ENCODE measurements around the gene PRORP. TPM values are rescaled to one million over a fixed set of nuclear protein-coding genes. Genes with fewer than 3 reads are reported as not detected.
"Not testable (repeated sequence)": the region's sequence is repeated elsewhere in the genome, so short reads cannot be mapped to it uniquely, and the experiment has no call there.

The PRORP gene
- total RNA-seq, 3 donors from 2014 or later (not counting 1 experiment from before 2014, with no cell fraction given), result 18.3 to 35.8 (median 20.5) TPM

GRCh38 chr14:35147186-35147585, 24.8 kb downstream of the PRORP start:
- Histone ChIP-seq H3K9me3 (ENCODE audit: control insufficient read depth, insufficient read depth, low read length) (no peaks in the 10 kb centered on the region), H3K36me3 (ENCODE audit: control insufficient read depth, insufficient read depth, low read length) (peaks cover 5% of the 10 kb centered on the region), H3K4me1 (ENCODE audit: control insufficient read depth, insufficient read depth, low read length) (no peaks in the 10 kb centered on the region), H3K27ac (ENCODE audit: low read length) (no peak overlapping the region), H3K27me3 (ENCODE audit: control insufficient read depth, insufficient read depth, low read length) (no peaks in the 10 kb centered on the region), H3K4me3 (ENCODE audit: low read length) (no peak overlapping the region)
- no peak overlapping the region for H3K27ac Mint-ChIP-seq
- intact Hi-C loops (cut with micrococcal nuclease), result no loop called here
- 85% methylated on average over 2 of the region's 2 CpGs for WGBS (ENCODE audit: insufficient coverage)
- H3K4me1 Mint-ChIP-seq, result peaks cover 5 to 20% of the 10 kb centered on the region in 2 donors
- H3K36me3 Mint-ChIP-seq, result no peaks in the 10 kb centered on the region
- no peak for DNase-seq
- TF ChIP-seq CTCF (IDR thresholded peaks at IDR 0.05), result no peak
- no peaks in the 10 kb centered on the region for H3K9me3 Mint-ChIP-seq
- no peaks in the 10 kb centered on the region for H3K27me3 Mint-ChIP-seq (ENCODE audit: low read depth in 2 of 2)
- H3K4me3 Mint-ChIP-seq, result no peak overlapping the region
- no peak for ATAC-seq

GRCh38 chr14:35147711-35148110, 25.4 kb downstream of the PRORP start:
- Mint-ChIP-seq H3K4me1 (peaks cover 5 to 20% of the 10 kb centered on the region in 2 donors), H3K9me3 (no peaks in the 10 kb centered on the region), H3K4me3 (no peak overlapping the region), H3K27me3 (ENCODE audit: low read depth in 2 of 2) (no peaks in the 10 kb centered on the region), H3K27ac (no peak overlapping the region), H3K36me3 (no peaks in the 10 kb centered on the region)
- intact Hi-C loops (cut with micrococcal nuclease), result no loop called here
- no peak for DNase-seq
- H3K27ac ChIP-seq (ENCODE audit: low read length), result no peak overlapping the region
- no peaks in the 10 kb centered on the region for H3K4me1 ChIP-seq (ENCODE audit: control insufficient read depth, insufficient read depth, low read length)
- no peaks in the 10 kb centered on the region for H3K9me3 ChIP-seq (ENCODE audit: control insufficient read depth, insufficient read depth, low read length)
- 96% methylated on average over 2 of the region's 3 CpGs for WGBS (ENCODE audit: insufficient coverage)
- H3K27me3 ChIP-seq (ENCODE audit: control insufficient read depth, insufficient read depth, low read length), result no peaks in the 10 kb centered on the region
- H3K36me3 ChIP-seq (ENCODE audit: control insufficient read depth, insufficient read depth, low read length), result peaks cover 5% of the 10 kb centered on the region
- H3K4me3 ChIP-seq (ENCODE audit: low read length), result no peak overlapping the region
- no peak for ATAC-seq
- TF ChIP-seq CTCF (IDR thresholded peaks at IDR 0.05), result no peak

GRCh38 chr14:35149239-35149638, 26.9 kb downstream of the PRORP start:
- H3K4me1 ChIP-seq (ENCODE audit: control insufficient read depth, insufficient read depth, low read length), result no peaks in the 10 kb centered on the region
- H3K4me3 Mint-ChIP-seq, result no peak overlapping the region
- H3K36me3 Mint-ChIP-seq, result no peaks in the 10 kb centered on the region
- no peaks in the 10 kb centered on the region for H3K27me3 ChIP-seq (ENCODE audit: control insufficient read depth, insufficient read depth, low read length)
- no peaks in the 10 kb centered on the region for H3K9me3 ChIP-seq (ENCODE audit: control insufficient read depth, insufficient read depth, low read length)
- peak overlapping the region; percentile 33 to 46 for H3K27ac Mint-ChIP-seq
- H3K4me1 Mint-ChIP-seq, result peaks cover 10 to 22% of the 10 kb centered on the region in 2 donors
- DNase-seq (no peak), ATAC-seq (no peak)
- 100% methylated on average over 4 of the region's 4 CpGs for WGBS (ENCODE audit: insufficient coverage)
- peaks cover 5% of the 10 kb centered on the region for H3K36me3 ChIP-seq (ENCODE audit: control insufficient read depth, insufficient read depth, low read length)
- H3K27ac ChIP-seq (ENCODE audit: low read length), result no peak overlapping the region
- intact Hi-C loops (cut with micrococcal nuclease), result no loop called here
- H3K4me3 ChIP-seq (ENCODE audit: low read length), result no peak overlapping the region
- no peaks in the 10 kb centered on the region for H3K9me3 Mint-ChIP-seq
- H3K27me3 Mint-ChIP-seq (ENCODE audit: low read depth in 2 of 2), result no peaks in the 10 kb centered on the region
- no peak for TF ChIP-seq CTCF (IDR thresholded peaks at IDR 0.05)

GRCh38 chr14:35152531-35152930, 30.2 kb downstream of the PRORP start:
- H3K36me3 ChIP-seq (ENCODE audit: control insufficient read depth, insufficient read depth, low read length); H3K36me3 Mint-ChIP-seq: not testable (repeated sequence)
- H3K4me1 Mint-ChIP-seq, result peaks cover 24 to 32% of the 10 kb centered on the region in 2 donors

More at GRCh38 chr14:35152531-35152930, 30.2 kb downstream of the PRORP start:
- H3K27me3 Mint-ChIP-seq (ENCODE audit: low read depth in 2 of 2); DNase-seq; H3K4me3 ChIP-seq (ENCODE audit: low read length); H3K27ac Mint-ChIP-seq; H3K9me3 ChIP-seq (ENCODE audit: control insufficient read depth, insufficient read depth, low read length); H3K27ac ChIP-seq (ENCODE audit: low read length); H3K9me3 Mint-ChIP-seq; H3K27me3 ChIP-seq (ENCODE audit: control insufficient read depth, insufficient read depth, low read length); H3K4me3 Mint-ChIP-seq; intact Hi-C loops (cut with micrococcal nuclease); ATAC-seq; H3K4me1 ChIP-seq (ENCODE audit: control insufficient read depth, insufficient read depth, low read length): not testable (repeated sequence)
- 96% methylated on average over 32 of the region's 35 CpGs for WGBS (ENCODE audit: insufficient coverage)
